Small intestine (tissue), 7 donors: ENCODE measurements around the gene DHRS7B. TPM values are rescaled to one million over a fixed set of nuclear protein-coding genes. Genes with fewer than 3 reads are reported as not detected.
"Not testable (repeated sequence)": the region's sequence is repeated elsewhere in the genome, so short reads cannot be mapped to it uniquely, and the experiment has no call there.

Source experiments
- DNase-seq, 2 donors: peaks; one replicate each; pipeline versions ENCODE4 v3.0.0 to v3.0.0-alpha.2; 2013
- FAIRE-seq: peaks from 2 replicates; lab custom pipeline; 2012; peaks lifted over from hg19 to GRCh38; lab: Jason Lieb, UNC
- H3K27ac ChIP-seq, 3 donors: one replicate each; pipeline ENCODE4 v1.5.1; 2013; ENCODE audit warnings: low read length in 2 of 3, mild to moderate bottlenecking in 2 of 3, control low read depth in 1 of 3, inconsistent platforms in 1 of 3, low read depth in 1 of 3, moderate library complexity in 1 of 3
- H3K27me3 ChIP-seq, 3 donors: one replicate each; pipeline ENCODE4 v1.6.1; 2013; ENCODE audit warnings: low read length in 3 of 3, inconsistent platforms in 1 of 3; ENCODE audit not compliant: control insufficient read depth in 3 of 3, insufficient read depth in 3 of 3
- H3K36me3 ChIP-seq, 3 donors: one replicate each; pipeline ENCODE4 v1.6.1; 2013; ENCODE audit warnings: low read length in 3 of 3, inconsistent platforms in 1 of 3, low read depth in 1 of 3, mild to moderate bottlenecking in 1 of 3, moderate library complexity in 1 of 3; ENCODE audit not compliant: control insufficient read depth in 3 of 3, insufficient read depth in 2 of 3
- H3K4me1 ChIP-seq, 3 donors: one replicate each; pipeline ENCODE4 v1.6.1; 2013; ENCODE audit warnings: low read length in 2 of 3, inconsistent platforms in 1 of 3, low read depth in 1 of 3, mild to moderate bottlenecking in 1 of 3, moderate library complexity in 1 of 3; ENCODE audit not compliant: control insufficient read depth in 3 of 3, insufficient read depth in 2 of 3
- H3K4me3 ChIP-seq, 3 donors: one replicate each; pipeline ENCODE4 v1.5.1; 2013; ENCODE audit warnings: low read length in 3 of 3, control low read depth in 1 of 3, inconsistent platforms in 1 of 3, low read depth in 1 of 3, mild to moderate bottlenecking in 1 of 3, moderate library complexity in 1 of 3
- H3K9me3 ChIP-seq, 2 donors: one replicate each; pipeline ENCODE4 v1.6.1; 2013; ENCODE audit warnings: low read depth in 1 of 2, low read length in 1 of 2; ENCODE audit not compliant: control insufficient read depth in 2 of 2, insufficient read depth in 1 of 2
- WGBS, 3 donors: extraction: QIAGEN DNeasy Blood & Tissue Kit; methylation state at CpG; one replicate each; pipeline ENCODE4 v1.1.7; 2013; 5-methylcytosine and 5-hydroxymethylcytosine counted together
- polyA plus RNA-seq, 4 donors: library from polyadenylated mRNA; stranded (reverse) in 3 of 4; unstranded in 1 of 4; fragments of 200-250 nt in 3 of 4; fragments of 120-200 nt in 1 of 4; gene quantifications; one replicate each; pipeline versions ENCODE4 v1.2.1 to v1.2.3, GENCODE V29; 2013
- donor health status: healthy with polysubstance abuse.
- donor health status: control.
- donor health status: control.
- donor health status: Bipolar disorder and iron deficiency.
- donor health status: healthy.

DHRS7B gene
- polyA plus RNA-seq, 4 donors: 23.5 to 33.7 (median 27.8) TPM

DNA sequence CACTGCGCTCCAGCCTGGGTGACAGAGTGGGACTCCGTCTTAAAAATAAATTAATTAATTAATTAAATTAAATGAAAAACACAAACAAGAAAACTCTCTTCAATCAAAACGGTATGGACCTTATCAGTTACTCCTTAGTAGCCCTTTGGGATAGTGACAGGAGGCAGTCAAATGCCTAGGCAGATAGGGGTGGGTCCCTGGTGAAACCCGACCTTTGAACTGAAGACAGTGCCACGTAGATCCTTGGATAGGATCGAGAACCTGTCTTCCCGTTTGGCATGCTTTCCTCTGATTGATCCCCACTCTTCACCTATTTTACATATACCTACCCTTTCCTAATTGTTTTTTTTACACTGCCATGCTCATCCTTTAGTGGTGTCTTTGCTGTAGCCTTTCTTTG, 22.2 kb upstream of the DHRS7B start:
- no peaks in the 10 kb centered on the region for H3K9me3 ChIP-seq
- no peak overlapping the region for H3K27ac ChIP-seq
- H3K27me3 ChIP-seq: peaks cover 0 to 2% (median 0%) of the 10 kb centered on the region in 3 donors
- H3K4me1 ChIP-seq: no peaks in the 10 kb centered on the region
- WGBS, 3 donors: 54 to 83% (median 62%) methylated on average over 7 of the region's 7 CpGs
- DNase-seq (no peak), FAIRE-seq (no peak)
- H3K4me3 ChIP-seq: no peak overlapping the region
- no peaks in the 10 kb centered on the region for H3K36me3 ChIP-seq

DNA sequence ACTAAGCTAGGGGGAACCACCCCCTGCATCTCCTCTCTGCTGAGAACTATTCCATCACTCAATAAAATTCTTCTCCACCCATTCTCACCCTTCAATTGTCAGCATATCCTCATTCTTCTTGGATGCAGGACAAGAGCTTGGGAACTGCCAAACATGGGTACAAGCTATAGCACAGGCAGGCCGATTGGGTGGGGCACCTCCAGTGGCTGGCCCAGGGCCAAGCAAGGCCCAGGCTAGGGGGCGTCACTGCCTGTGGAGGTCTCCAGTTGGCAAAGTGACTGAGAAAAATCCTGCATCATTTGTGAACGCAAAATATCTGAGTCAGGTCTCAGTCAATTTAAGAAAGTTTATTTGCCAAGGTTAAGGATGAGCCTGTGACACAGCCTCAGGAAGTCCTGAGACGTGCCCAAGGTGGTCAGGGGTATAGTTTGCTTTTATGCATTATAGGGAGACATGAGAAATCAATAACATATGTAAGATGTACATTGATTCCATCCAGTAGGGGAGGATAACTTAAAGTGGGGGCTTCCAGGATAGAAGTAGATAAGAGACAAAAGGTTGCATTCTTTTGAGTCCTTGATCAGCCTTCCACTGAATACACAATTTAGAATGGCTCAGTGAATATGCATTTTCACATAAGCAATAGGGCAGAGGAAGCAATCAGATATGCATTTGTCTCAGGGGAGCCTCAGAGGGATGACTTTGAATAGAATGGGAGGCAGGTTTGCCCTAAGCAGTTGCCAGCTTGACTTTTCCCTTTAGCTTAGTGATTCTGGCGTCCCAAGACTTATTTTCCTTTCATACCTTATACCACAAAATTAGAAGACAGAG, 21.5 kb upstream of the DHRS7B start:
- Histone ChIP-seq H3K4me3 (no peak overlapping the region), H3K9me3 (no peaks in the 10 kb centered on the region), H3K4me1 (no peaks in the 10 kb centered on the region), H3K27ac (no peak overlapping the region), H3K27me3 (peaks cover 0 to 2% (median 0%) of the 10 kb centered on the region in 3 donors), H3K36me3 (no peaks in the 10 kb centered on the region)
- WGBS, 3 donors: 70 to 78% (median 70%) methylated on average over 5 of the region's 5 CpGs
- DNase-seq (no peak), FAIRE-seq (no peak)

- no peaks in the 10 kb centered on the region for H3K36me3 ChIP-seq
- H3K27me3 ChIP-seq: peaks cover 0 to 2% (median 0%) of the 10 kb centered on the region in 3 donors
- H3K9me3 ChIP-seq: no peaks in the 10 kb centered on the region
- 77 to 83% (median 82%) methylated on average over 3 of the region's 3 CpGs for WGBS, 3 donors
- no peak overlapping the region for H3K4me3 ChIP-seq
- DNase-seq: no peak
- no peak overlapping the region for H3K27ac ChIP-seq
- no peaks in the 10 kb centered on the region for H3K4me1 ChIP-seq
- FAIRE-seq: no peak
These were observed 20.4 kb upstream of the DHRS7B start for GRCh38 chr17:21106316-21106715.

- H3K36me3 ChIP-seq, H3K27me3 ChIP-seq, FAIRE-seq, DNase-seq, H3K4me3 ChIP-seq, H3K27ac ChIP-seq, H3K9me3 ChIP-seq, H3K4me1 ChIP-seq: not testable (repeated sequence)
- WGBS, 3 donors: 83 to 86% (median 85%) methylated on average over 7 of the region's 7 CpGs
These were observed 19.6 kb upstream of the DHRS7B start for GRCh38 chr17:21107067-21107650.

DNA sequence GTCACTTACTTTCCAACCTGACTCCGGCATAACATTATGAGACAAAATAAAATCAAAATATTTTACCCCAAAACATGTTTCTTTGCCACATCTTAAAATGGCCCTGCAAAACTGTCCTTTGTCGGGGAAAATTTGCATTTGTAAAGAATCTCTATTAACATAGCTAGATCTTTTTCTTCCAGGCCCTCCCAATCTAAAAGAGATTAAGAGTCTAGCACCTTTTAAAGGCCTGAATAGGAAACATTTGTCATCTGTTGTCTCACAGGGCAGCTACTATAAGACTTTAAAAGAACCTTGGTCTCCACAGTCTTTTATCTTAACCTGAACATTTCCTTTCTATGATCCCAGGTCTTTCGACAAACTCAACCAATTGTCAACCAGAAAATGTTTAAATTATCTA, 18.1 kb upstream of the DHRS7B start:
- DNase-seq: no peak
- Histone ChIP-seq H3K4me3 (no peak overlapping the region), H3K27ac (no peak overlapping the region), H3K9me3 (no peaks in the 10 kb centered on the region), H3K36me3 (no peaks in the 10 kb centered on the region), H3K27me3 (peaks cover 0 to 2% (median 0%) of the 10 kb centered on the region in 3 donors), H3K4me1 (no peaks in the 10 kb centered on the region)
- WGBS, 3 donors: 82 to 94% (median 90%) methylated on average over 3 of the region's 3 CpGs
- FAIRE-seq: no peak

DNA sequence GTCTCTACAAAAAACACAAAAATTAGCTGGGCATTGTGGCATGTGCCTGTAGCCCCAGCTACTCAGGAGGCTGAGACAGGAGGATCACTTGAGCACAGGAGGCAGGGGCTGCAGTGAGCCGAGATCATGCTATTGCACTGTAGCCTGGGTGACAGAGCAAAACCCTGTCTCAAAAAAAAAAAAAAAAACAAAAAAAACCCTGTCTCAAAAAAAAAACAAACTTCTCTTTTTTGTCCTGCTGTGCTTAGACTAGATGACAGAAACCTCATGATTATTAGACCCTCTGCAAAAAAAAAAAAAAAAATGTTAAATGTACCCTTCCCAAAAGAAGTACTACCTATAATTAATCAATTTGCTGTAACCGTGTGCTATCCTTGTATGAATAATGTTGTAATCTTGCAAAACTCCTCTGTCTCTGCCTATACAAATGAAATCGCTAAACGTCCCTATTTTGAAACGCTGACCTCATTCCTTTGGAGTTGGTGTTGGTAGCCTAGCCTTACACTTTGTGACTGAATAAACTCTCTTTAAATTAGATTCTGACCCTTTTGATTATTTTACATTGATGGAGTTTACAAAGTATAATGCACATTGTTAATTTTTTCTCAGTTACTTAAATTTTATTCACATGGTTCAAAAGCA, 13.6 kb upstream of the DHRS7B start:
- Histone ChIP-seq H3K4me1 (no peaks in the 10 kb centered on the region), H3K27me3 (no peaks in the 10 kb centered on the region), H3K4me3 (no peak overlapping the region), H3K27ac (no peak overlapping the region), H3K36me3 (no peaks in the 10 kb centered on the region), H3K9me3 (no peaks in the 10 kb centered on the region)
- WGBS, 3 donors: 53 to 66% (median 62%) methylated on average over 5 of the region's 5 CpGs
- DNase-seq: no peak
- no peak for FAIRE-seq

GRCh38 chr17:21113716-21114115, 13.0 kb upstream of the DHRS7B start:
- H3K36me3 ChIP-seq: no peaks in the 10 kb centered on the region
- H3K9me3 ChIP-seq: no peaks in the 10 kb centered on the region
- no peaks in the 10 kb centered on the region for H3K27me3 ChIP-seq
- DNase-seq (no peak), FAIRE-seq (no peak)
- no peak overlapping the region for H3K27ac ChIP-seq
- no peaks in the 10 kb centered on the region for H3K4me1 ChIP-seq
- no peak overlapping the region for H3K4me3 ChIP-seq
- 24 to 48% (median 41%) methylated on average over 1 of the region's 1 CpG for WGBS, 3 donors

DNA sequence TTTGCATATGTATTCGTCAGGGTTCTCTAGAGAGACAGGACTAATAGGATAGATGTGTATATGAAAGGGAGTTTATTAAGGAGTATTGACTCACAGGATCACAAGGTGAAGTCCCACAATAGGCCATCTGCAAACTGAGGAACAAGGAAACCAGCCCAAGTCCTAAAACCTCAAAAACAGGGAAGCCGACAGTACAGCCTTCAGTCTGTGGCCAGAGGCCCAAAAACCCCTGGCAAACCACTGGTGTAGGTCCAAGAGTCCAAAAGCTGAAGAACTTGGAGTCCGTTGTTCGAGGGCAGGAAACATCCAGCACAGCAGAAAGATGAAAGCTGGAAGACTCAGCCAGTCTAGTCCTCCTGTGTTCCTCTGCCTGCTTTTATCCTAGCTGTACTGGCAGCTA, 12.0 kb upstream of the DHRS7B start:
- not testable (repeated sequence) for H3K4me1 ChIP-seq, H3K27ac ChIP-seq, DNase-seq, H3K36me3 ChIP-seq, FAIRE-seq, H3K4me3 ChIP-seq, H3K27me3 ChIP-seq, H3K9me3 ChIP-seq
- WGBS, 3 donors: 75 to 82% (median 80%) methylated on average over 4 of the region's 4 CpGs
